MCF 10A (cell line): ENCODE results near the gene RSPRY1. TPM values are rescaled to one million over a fixed set of nuclear protein-coding genes. Genes with fewer than 3 reads are reported as not detected.

Experiments
- BruUV-seq: library from RNA; stranded (reverse); fragments of 400-500 nt; replicated peaks from 2 replicates; lab custom pipeline; 2021; lab: Mats Ljungman, UMichigan
- CTCF ChIA-PET: fragments of 300-600 bp; sonication (Branson Sonifier 250); formaldehyde crosslinking; extraction: SDS; loops from one replicate; lab custom pipeline; 2021; ENCODE audit warnings: antibody characterized with exemption, inconsistent platforms; lab: Yijun Ruan, JAX
- POLR2A ChIA-PET: fragments of 300-600, 350-650 bp; sonication (Branson Sonifier 250); formaldehyde crosslinking; extraction: SDS; loops from one replicate; lab custom pipeline; 2020; ENCODE audit warnings: antibody characterized with exemption, inconsistent platforms; lab: Yijun Ruan, JAX
- DNase-seq: peaks from one replicate; pipeline ENCODE4 v3.0.0-alpha.2; 2018; ENCODE audit not compliant: unreplicated experiment
- H3K27ac Mint-ChIP-seq: one replicate; pipeline ENCODE4 v1.8.0; 2022; ENCODE audit warnings: mild to moderate bottlenecking, low read depth, mixed read lengths; ENCODE audit not compliant: unreplicated experiment
- H3K27me3 Mint-ChIP-seq: one replicate; pipeline ENCODE4 v1.8.0; 2022; ENCODE audit warnings: mixed read lengths; ENCODE audit not compliant: insufficient read depth, unreplicated experiment
- H3K36me3 Mint-ChIP-seq: one replicate; pipeline ENCODE4 v1.8.0; 2022; ENCODE audit warnings: mild to moderate bottlenecking, moderate library complexity, mixed read lengths; ENCODE audit not compliant: insufficient read depth, unreplicated experiment
- H3K4me1 Mint-ChIP-seq: one replicate; pipeline ENCODE4 v1.8.0; 2022; ENCODE audit warnings: mixed read lengths; ENCODE audit not compliant: insufficient read depth, unreplicated experiment
- H3K4me3 Mint-ChIP-seq: one replicate; pipeline ENCODE4 v1.8.0; 2022; ENCODE audit warnings: mild to moderate bottlenecking, moderate library complexity, mixed read lengths; ENCODE audit not compliant: unreplicated experiment
- H3K9me3 Mint-ChIP-seq: one replicate; pipeline ENCODE4 v1.8.0; 2022; ENCODE audit warnings: mixed read lengths; ENCODE audit not compliant: unreplicated experiment
- CTCF ChIP-seq: fragments of 200-600 bp; IDR thresholded peaks from one replicate; pipeline ENCODE4 v1.8.0; 2022; ENCODE audit warnings: antibody characterized with exemption, mild to moderate bottlenecking; ENCODE audit not compliant: unreplicated experiment
- intact Hi-C: fragments of 100-400 bp; cut with micrococcal nuclease; formaldehyde crosslinking; loops from 2 replicates; pipeline ENCODE4 v1.14.1; 2022
- total RNA-seq: library from RNA; stranded (reverse); gene quantifications from 2 replicates; pipeline ENCODE4 v1.2.3, GENCODE V29; 2022

Gene RSPRY1
- total RNA-seq, 1 experiment from 2014 or later, result 55.9 TPM

GRCh38 chr16:57178196-57178595 lies 7.9 kb upstream of the RSPRY1 start:
- no peak for TF ChIP-seq CTCF
- no TSS peak for BruUV-seq
- H3K27me3 Mint-ChIP-seq, result no peaks in the 10 kb centered on the region
- peaks cover 25% of the 10 kb centered on the region for H3K36me3 Mint-ChIP-seq
- ChIA-PET CTCF (interaction anchor here (1.0 to 1.2 kb wide), 2 partner anchors 20 to 95 kb away, joined by 3 read pairs; no protein-coding TSS in a partner anchor), POLR2A (interaction anchor here (1.0 kb wide), 1 partner anchor 9 kb away, joined by 3 read pairs; no protein-coding TSS in a partner anchor)
- H3K27ac Mint-ChIP-seq, result no peak overlapping the region
- intact Hi-C loops, result no loop called here
- DNase-seq, result no peak
- H3K9me3 Mint-ChIP-seq, result no peaks in the 10 kb centered on the region
- no peak overlapping the region for H3K4me3 Mint-ChIP-seq
- H3K4me1 Mint-ChIP-seq, result no peaks in the 10 kb centered on the region

GRCh38 chr16:57178793-57179212 lies 7.3 kb upstream of the RSPRY1 start:
- Mint-ChIP-seq H3K9me3 (peaks cover 2% of the 10 kb centered on the region), H3K4me3 (no peak overlapping the region), H3K4me1 (peaks cover 1% of the 10 kb centered on the region), H3K36me3 (peaks cover 19% of the 10 kb centered on the region), H3K27me3 (no peaks in the 10 kb centered on the region), H3K27ac (no peak overlapping the region)
- DNase-seq, result no peak
- POLR2A ChIA-PET, result interaction anchor here (1.0 kb wide), 1 partner anchor 8 kb away, joined by 3 read pairs; no protein-coding TSS in a partner anchor
- no TSS peak for BruUV-seq
- TF ChIP-seq CTCF, result no peak
- intact Hi-C loops, result no loop called here
- CTCF ChIA-PET, result interaction anchor here (0.6 to 1.2 kb wide), 3 partner anchors 21 to 95 kb away, joined by 3 read pairs; no protein-coding TSS in a partner anchor

- ChIA-PET POLR2A (interaction anchor here (1.0 kb wide), 1 partner anchor 8 kb away, joined by 3 read pairs; no protein-coding TSS in a partner anchor), CTCF (interaction anchor here (0.6 to 1.2 kb wide), 3 partner anchors 21 to 58 kb away, joined by 3 read pairs; no protein-coding TSS in a partner anchor)
- Mint-ChIP-seq H3K4me1 (peaks cover 6% of the 10 kb centered on the region), H3K27ac (no peak overlapping the region), H3K36me3 (peaks cover 13% of the 10 kb centered on the region), H3K9me3 (peaks cover 6% of the 10 kb centered on the region), H3K27me3 (no peaks in the 10 kb centered on the region), H3K4me3 (no peak overlapping the region)
- no peak for DNase-seq
- no peak for TF ChIP-seq CTCF
- no TSS peak for BruUV-seq
- intact Hi-C loops, result no loop called here
Observed at GRCh38 chr16:57179215-57179828, 6.8 kb upstream of the RSPRY1 start.

GRCh38 chr16:57184113-57184512 lies 2.0 kb upstream of the RSPRY1 start:
- peak overlapping the region; percentile 95 for H3K4me3 Mint-ChIP-seq
- intact Hi-C loops, result loop anchor here (10.0 kb wide), 1 partner anchor 231 kb away; no protein-coding TSS in a partner anchor
- DNase-seq, result no peak
- ChIA-PET POLR2A (interaction anchor here (0.8 to 5.7 kb wide), 8 partner anchors 9 to 116 kb away, joined by 4 to 67 read pairs (median 27); partner anchors contain the start of gene ARL2BP), CTCF (interaction anchor here (0.5 to 1.1 kb wide), 2 partner anchors 98 to 100 kb away, joined by 3 read pairs; no protein-coding TSS in a partner anchor)
- H3K4me1 Mint-ChIP-seq, result peaks cover 22% of the 10 kb centered on the region
- peaks cover 13% of the 10 kb centered on the region for H3K36me3 Mint-ChIP-seq
- TF ChIP-seq CTCF, result no peak
- H3K9me3 Mint-ChIP-seq, result peaks cover 6% of the 10 kb centered on the region
- no peaks in the 10 kb centered on the region for H3K27me3 Mint-ChIP-seq
- no TSS peak for BruUV-seq
- H3K27ac Mint-ChIP-seq, result no peak overlapping the region
